ENCODE results near the gene HOXA7.

- TF ChIP-seq CTCF (IDR thresholded peaks at IDR 0.05) (no peak), POLR2A (IDR thresholded peaks at IDR 0.05) (no peak)
These were observed 18.0 kb downstream of the HOXA7 start for GRCh38 chr7:27138472-27138871.
